Transverse colon (tissue), 3 donors: Measurements from ENCODE around the gene CLDN22.

Source experiments
- CTCF ChIP-seq, 5 experiments: fragments of 200-600 bp in 3 of 5; fragments of 450-650 bp in 2 of 5; sonication (generic) in 3 of 5; IDR thresholded peaks; 1 replicate in 2 of 5; 2 replicates in 3 of 5; pipeline ENCODE4 v1.5.1; 2016 to 2017; ENCODE audit warnings: antibody characterized with exemption in 5 of 5, inconsistent platforms in 3 of 5, mild to moderate bottlenecking in 2 of 5, moderate library complexity in 1 of 5
- EP300 ChIP-seq: sonication (generic); formaldehyde crosslinking; IDR thresholded peaks from one replicate; pipeline ENCODE4 v1.6.1; 2017; ENCODE audit warnings: antibody characterized with exemption, low read depth
- POLR2A ChIP-seq: fragments of 450-650 bp; IDR thresholded peaks from one replicate; pipeline ENCODE4 v1.6.1; 2016; ENCODE audit warnings: antibody characterized with exemption, mild to moderate bottlenecking, moderate library complexity

- no peak for TF ChIP-seq CTCF (IDR thresholded peaks at IDR 0.05)
- TF ChIP-seq EP300, result no peak
- TF ChIP-seq POLR2A, result no peak
Observed at GRCh38 chr4:183329954-183330742, 10.1 kb upstream of the CLDN22 start.
